Activated naive CD8-positive, alpha-beta T cell treated with anti-CD3 and anti-CD28 coated beads for 36 hours (primary cell): ENCODE measurements around the gene P2RY6. TPM values are rescaled to one million over a fixed set of nuclear protein-coding genes. Genes with fewer than 3 reads are reported as not detected.
"Not testable (repeated sequence)": the region's sequence is repeated elsewhere in the genome, so short reads cannot be mapped to it uniquely, and the experiment has no call there.

Source experiments
- DNase-seq: peaks from one replicate; pipeline ENCODE4 v3.0.0; 2021
- H3K27ac Mint-ChIP-seq: one replicate; pipeline ENCODE4 v1.8.0; 2022; ENCODE audit warnings: mild to moderate bottlenecking, moderate library complexity, mixed read lengths
- H3K27me3 Mint-ChIP-seq: one replicate; pipeline ENCODE4 v1.8.0; 2022; ENCODE audit warnings: mild to moderate bottlenecking, mixed read lengths
- H3K36me3 Mint-ChIP-seq: one replicate; pipeline ENCODE4 v1.8.0; 2021; ENCODE audit warnings: mild to moderate bottlenecking, mixed read lengths
- H3K4me1 Mint-ChIP-seq: one replicate; pipeline ENCODE4 v1.8.0; 2021; ENCODE audit warnings: mixed read lengths
- H3K4me3 Mint-ChIP-seq: one replicate; pipeline ENCODE4 v1.8.0; 2022; ENCODE audit warnings: mild to moderate bottlenecking, moderate library complexity, mixed read lengths
- H3K9me3 Mint-ChIP-seq: one replicate; pipeline ENCODE4 v1.8.0; 2022; ENCODE audit warnings: mixed read lengths
- total RNA-seq, 2 experiments: library from RNA; stranded (reverse); gene quantifications; one replicate each; pipeline ENCODE4 v1.2.3, GENCODE V29; 2021

The P2RY6 gene
- total RNA-seq, 2 experiments from 2014 or later: not detected

- Mint-ChIP-seq H3K4me1 (no peaks in the 10 kb centered on the region), H3K27ac (no peak overlapping the region), H3K9me3 (no peaks in the 10 kb centered on the region), H3K27me3 (peaks cover 37% of the 10 kb centered on the region), H3K36me3 (no peaks in the 10 kb centered on the region), H3K4me3 (no peak overlapping the region)
- DNase-seq: no peak
Observed at GRCh38 chr11:73265853-73266645, 6.1 kb upstream of the P2RY6 start.

- Mint-ChIP-seq H3K27me3 (peaks cover 37% of the 10 kb centered on the region), H3K27ac (no peak overlapping the region), H3K4me1 (no peaks in the 10 kb centered on the region), H3K9me3 (no peaks in the 10 kb centered on the region), H3K36me3 (no peaks in the 10 kb centered on the region), H3K4me3 (no peak overlapping the region)
- no peak for DNase-seq
Observed at GRCh38 chr11:73266646-73267020, 5.5 kb upstream of the P2RY6 start.

GRCh38 chr11:73267122-73267846 is 4.9 kb upstream of the P2RY6 start:
- no peaks in the 10 kb centered on the region for H3K36me3 Mint-ChIP-seq

GRCh38 chr11:73267906-73268540 is 4.1 kb upstream of the P2RY6 start:
- Mint-ChIP-seq H3K36me3 (no peaks in the 10 kb centered on the region), H3K27me3 (peaks cover 25% of the 10 kb centered on the region), H3K4me3 (no peak overlapping the region), H3K4me1 (no peaks in the 10 kb centered on the region), H3K27ac (no peak overlapping the region), H3K9me3 (no peaks in the 10 kb centered on the region)
- no peak for DNase-seq

More at GRCh38 chr11:73267122-73267846, 4.9 kb upstream of the P2RY6 start:
- H3K4me3 Mint-ChIP-seq: no peak overlapping the region
- H3K27ac Mint-ChIP-seq: no peak overlapping the region
- H3K4me1 Mint-ChIP-seq: no peaks in the 10 kb centered on the region
- H3K27me3 Mint-ChIP-seq: peaks cover 32% of the 10 kb centered on the region
- no peak for DNase-seq
- H3K9me3 Mint-ChIP-seq: no peaks in the 10 kb centered on the region

GRCh38 chr11:73268671-73269271 is 3.4 kb upstream of the P2RY6 start:
- Mint-ChIP-seq H3K36me3 (no peaks in the 10 kb centered on the region), H3K4me1 (no peaks in the 10 kb centered on the region), H3K4me3 (no peak overlapping the region), H3K9me3 (no peaks in the 10 kb centered on the region), H3K27me3 (peaks cover 17% of the 10 kb centered on the region), H3K27ac (no peak overlapping the region)
- no peak for DNase-seq

GRCh38 chr11:73269459-73270015 is 2.6 kb upstream of the P2RY6 start:
- H3K36me3 Mint-ChIP-seq: no peaks in the 10 kb centered on the region
- H3K4me3 Mint-ChIP-seq: no peak overlapping the region
- H3K27ac Mint-ChIP-seq: no peak overlapping the region
- no peaks in the 10 kb centered on the region for H3K4me1 Mint-ChIP-seq
- H3K27me3 Mint-ChIP-seq: peaks cover 14% of the 10 kb centered on the region
- no peak for DNase-seq
- H3K9me3 Mint-ChIP-seq: no peaks in the 10 kb centered on the region

GRCh38 chr11:73270016-73270854 is 1.9 kb upstream of the P2RY6 start:
- no peak overlapping the region for H3K27ac Mint-ChIP-seq

GRCh38 chr11:73270855-73271477 is 1.2 kb upstream of the P2RY6 start:
- H3K4me1 Mint-ChIP-seq: no peaks in the 10 kb centered on the region
- H3K36me3 Mint-ChIP-seq: no peaks in the 10 kb centered on the region
- H3K4me3 Mint-ChIP-seq: no peak overlapping the region
- no peak for DNase-seq
- no peak overlapping the region for H3K27ac Mint-ChIP-seq
- peaks cover 4% of the 10 kb centered on the region for H3K27me3 Mint-ChIP-seq
- H3K9me3 Mint-ChIP-seq: no peaks in the 10 kb centered on the region

More at GRCh38 chr11:73270016-73270854, 1.9 kb upstream of the P2RY6 start:
- no peak for DNase-seq
- no peaks in the 10 kb centered on the region for H3K9me3 Mint-ChIP-seq
- peaks cover 7% of the 10 kb centered on the region for H3K27me3 Mint-ChIP-seq
- H3K36me3 Mint-ChIP-seq: no peaks in the 10 kb centered on the region
- no peak overlapping the region for H3K4me3 Mint-ChIP-seq
- no peaks in the 10 kb centered on the region for H3K4me1 Mint-ChIP-seq

GRCh38 chr11:73271478-73271865 is 666 bp upstream of the P2RY6 start:
- not testable (repeated sequence) for H3K36me3 Mint-ChIP-seq, H3K27ac Mint-ChIP-seq, H3K9me3 Mint-ChIP-seq, H3K27me3 Mint-ChIP-seq, DNase-seq, H3K4me1 Mint-ChIP-seq, H3K4me3 Mint-ChIP-seq

GRCh38 chr11:73272680-73273038 is 521 bp downstream of the P2RY6 start:
- no peaks in the 10 kb centered on the region for H3K9me3 Mint-ChIP-seq
- no peak overlapping the region for H3K27ac Mint-ChIP-seq
- H3K36me3 Mint-ChIP-seq: no peaks in the 10 kb centered on the region
- no peaks in the 10 kb centered on the region for H3K27me3 Mint-ChIP-seq
- no peaks in the 10 kb centered on the region for H3K4me1 Mint-ChIP-seq
- no peak overlapping the region for H3K4me3 Mint-ChIP-seq
- DNase-seq: no peak

GRCh38 chr11:73273222-73273895 is 1.2 kb downstream of the P2RY6 start:
- H3K4me3 Mint-ChIP-seq: no peak overlapping the region
- no peak for DNase-seq

GRCh38 chr11:73274191-73274590 is 2.1 kb downstream of the P2RY6 start:
- not testable (repeated sequence) for DNase-seq, H3K27me3 Mint-ChIP-seq, H3K36me3 Mint-ChIP-seq, H3K4me3 Mint-ChIP-seq, H3K9me3 Mint-ChIP-seq, H3K4me1 Mint-ChIP-seq, H3K27ac Mint-ChIP-seq

More at GRCh38 chr11:73273222-73273895, 1.2 kb downstream of the P2RY6 start:
- Mint-ChIP-seq H3K27me3 (no peaks in the 10 kb centered on the region), H3K4me1 (no peaks in the 10 kb centered on the region), H3K27ac (no peak overlapping the region), H3K36me3 (no peaks in the 10 kb centered on the region), H3K9me3 (no peaks in the 10 kb centered on the region)

GRCh38 chr11:73274722-73275380 is 2.7 kb downstream of the P2RY6 start:
- Mint-ChIP-seq H3K4me1 (no peaks in the 10 kb centered on the region), H3K9me3 (no peaks in the 10 kb centered on the region), H3K4me3 (no peak overlapping the region), H3K27me3 (no peaks in the 10 kb centered on the region), H3K36me3 (no peaks in the 10 kb centered on the region), H3K27ac (no peak overlapping the region)
- DNase-seq: no peak
